ENCODE results near the gene MCEMP1.

The MCEMP1 gene

DNA sequence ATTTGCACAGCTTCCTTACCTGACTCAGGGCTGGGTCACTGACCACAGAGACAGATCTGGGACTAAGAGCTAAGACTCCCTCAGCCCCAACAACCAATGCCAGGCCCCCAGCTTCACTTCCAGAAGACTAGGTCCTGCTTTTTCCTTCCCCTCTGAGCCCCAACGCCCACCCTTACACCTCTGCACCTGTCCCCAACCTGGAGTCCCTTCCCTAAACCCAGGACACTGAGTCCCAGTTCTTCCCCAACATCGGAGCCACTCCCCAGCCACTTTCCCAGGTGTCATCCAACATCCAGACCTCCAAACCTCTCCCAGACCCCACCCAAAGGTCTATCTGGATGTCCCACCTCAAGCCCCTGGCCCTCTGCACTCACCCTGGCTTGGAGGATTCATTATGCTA is 22.1 kb downstream of the MCEMP1 start:
- DNase-seq = no peak

- no peak for DNase-seq
These were observed 22.8 kb downstream of the MCEMP1 start for GRCh38 chr19:7699417-7700401.

DNA sequence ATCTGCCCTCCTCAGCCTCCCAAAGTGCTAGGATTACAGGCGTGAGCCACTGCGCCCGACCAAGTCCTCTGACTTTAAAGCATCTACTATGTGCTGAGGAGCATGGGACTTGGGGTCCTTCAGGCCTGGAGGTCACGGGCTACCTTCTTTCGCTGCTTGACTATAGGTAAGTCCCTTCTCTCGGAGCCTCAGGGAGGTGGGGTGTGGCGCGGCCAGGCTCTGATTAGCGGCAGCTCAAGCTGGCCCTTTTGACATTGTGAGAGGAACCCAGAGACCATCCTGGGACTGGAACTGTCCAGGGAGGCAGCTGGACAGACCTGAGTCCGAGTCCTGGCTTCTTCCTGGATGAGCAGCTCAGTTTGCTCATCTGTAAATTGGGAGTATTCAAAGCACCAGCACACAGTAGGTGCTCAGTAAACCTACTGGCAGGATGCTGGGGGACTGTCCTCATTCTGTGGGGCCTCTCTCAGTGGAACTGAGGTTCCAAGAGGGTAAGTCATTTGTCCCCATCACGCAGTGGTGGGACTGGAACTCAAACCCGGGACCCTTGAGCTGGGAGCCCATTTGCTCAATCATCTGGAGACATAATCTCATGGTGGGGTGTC is 24.3 kb downstream of the MCEMP1 start:
- DNase-seq = no peak

DNA sequence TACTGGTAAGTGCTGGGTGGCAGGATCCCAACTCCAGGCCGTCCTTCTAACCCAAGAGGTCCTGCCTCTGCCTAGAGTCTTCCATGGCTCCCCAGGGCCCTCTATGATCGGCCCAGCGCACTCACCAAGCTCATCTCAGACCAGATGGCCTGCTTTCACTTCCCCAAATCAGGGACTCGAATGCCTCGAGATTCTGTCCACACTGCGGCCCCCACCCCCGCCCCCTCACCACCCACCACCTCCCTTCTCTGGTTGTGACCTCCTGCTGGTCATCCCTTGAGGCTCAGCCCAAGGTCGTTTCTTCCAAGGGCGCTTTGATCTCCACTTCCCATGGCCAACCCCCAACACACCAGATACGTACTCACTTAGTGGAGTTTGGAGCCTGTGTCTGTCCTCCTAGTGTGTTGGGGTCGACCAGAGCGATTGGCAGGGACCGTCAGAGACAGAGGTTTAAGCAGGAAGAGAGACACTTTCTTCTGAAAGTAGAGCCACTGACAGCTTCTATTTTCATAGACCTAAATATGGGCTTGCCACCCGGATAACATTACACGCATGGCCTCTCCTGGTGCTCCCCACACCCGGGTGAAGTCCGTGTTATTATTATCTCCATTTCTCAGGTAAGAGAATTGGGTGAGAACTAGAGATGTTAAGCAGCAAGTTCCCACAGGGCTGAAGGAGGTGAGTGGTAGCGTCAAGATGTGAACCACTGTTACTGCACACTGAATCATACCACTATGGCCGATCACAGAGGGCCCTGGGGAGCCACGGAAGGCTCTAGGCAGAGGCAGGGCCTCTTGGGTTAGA is 25.0 kb downstream of the MCEMP1 start, which contains the start of gene FCER2:
FCER2 (minus strand) TSS at position 478 of the 804 bp plus-strand sequence. CDS start 2,371 bp downstream, outside the sequence.
- DNase-seq = no peak

GRCh38 chr19:7703332-7703731 is 26.4 kb downstream of the MCEMP1 start:
- DNase-seq = no peak

GRCh38 chr19:7704280-7705060 is 27.6 kb downstream of the MCEMP1 start:
- DNase-seq = no peak

DNA sequence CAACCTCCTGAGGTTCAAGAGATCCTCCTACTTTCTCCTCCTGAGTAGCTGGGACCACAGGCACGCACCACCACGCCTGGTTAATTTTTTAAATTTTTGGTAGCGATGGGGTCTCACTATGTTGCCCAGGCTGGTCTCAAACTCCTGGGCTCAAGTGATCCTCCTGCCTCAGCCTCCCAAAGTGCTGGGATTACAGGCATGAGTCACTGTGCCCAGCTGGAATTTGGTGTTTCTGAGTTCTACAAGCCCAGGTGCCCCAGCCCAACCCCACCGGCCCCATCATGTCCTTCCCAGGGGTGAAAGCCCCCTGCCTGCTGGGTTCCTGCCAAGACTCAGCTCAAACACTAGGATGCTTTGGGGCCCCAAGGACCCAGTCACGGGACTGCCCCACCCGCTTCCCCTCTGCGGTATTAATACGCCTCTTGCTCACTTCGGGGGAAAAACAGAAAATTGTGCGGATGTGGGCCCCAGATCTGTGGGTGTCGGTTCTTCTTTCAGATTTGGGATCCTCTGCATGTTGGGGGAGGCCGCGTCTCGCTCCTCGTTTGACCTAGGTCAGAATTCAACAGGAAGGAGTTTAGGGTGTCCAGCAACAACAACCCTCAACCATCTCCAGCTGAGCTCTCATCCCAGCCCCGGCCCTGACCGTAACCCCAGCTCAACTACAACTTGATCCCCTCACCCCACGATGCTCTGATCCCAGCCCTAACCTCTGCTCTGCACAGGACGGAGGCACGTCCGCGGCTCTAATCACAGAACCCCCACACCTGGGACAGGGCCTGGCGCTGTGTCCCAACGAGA is 28.7 kb downstream of the MCEMP1 start:
- no peak for DNase-seq

DNA sequence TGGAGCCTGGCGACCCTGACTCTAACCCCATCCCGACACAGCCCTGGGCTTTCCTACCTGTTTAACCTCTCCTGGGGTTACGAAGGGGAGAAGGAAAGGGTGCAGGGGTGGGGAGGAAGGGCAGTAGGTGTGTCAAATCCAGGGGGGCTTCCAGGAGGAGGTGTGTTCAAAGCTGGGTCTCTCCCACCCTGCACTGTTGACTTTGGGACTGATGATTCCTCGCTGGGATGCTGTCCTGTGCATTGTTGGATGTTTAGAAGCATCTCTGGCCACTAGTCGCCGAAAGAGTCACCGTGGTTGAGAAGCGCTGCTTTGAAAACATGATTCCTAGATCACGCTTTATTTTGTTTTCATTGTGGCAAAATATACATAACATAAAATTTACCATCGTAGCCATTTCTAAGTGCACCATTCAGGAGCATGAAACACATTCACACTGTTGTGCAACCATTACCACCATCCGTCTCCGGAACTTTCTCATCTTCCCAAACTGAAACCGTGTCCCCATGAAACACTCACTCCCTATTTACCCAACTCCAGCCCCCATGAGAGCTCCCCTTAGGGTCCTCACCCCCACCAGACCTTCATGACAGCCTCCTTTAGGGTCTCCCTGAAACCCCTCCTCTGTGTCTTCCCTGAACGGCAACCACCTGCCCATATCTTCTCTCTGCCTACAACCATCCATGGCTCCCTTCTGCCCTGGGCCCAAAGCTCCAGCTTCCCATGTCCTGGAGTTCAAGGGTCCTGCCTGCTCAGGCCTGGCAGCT is 29.5 kb downstream of the MCEMP1 start:
- DNase-seq = no peak

- no peak for DNase-seq
These were observed 30.1 kb downstream of the MCEMP1 start for GRCh38 chr19:7706955-7707456.

DNA sequence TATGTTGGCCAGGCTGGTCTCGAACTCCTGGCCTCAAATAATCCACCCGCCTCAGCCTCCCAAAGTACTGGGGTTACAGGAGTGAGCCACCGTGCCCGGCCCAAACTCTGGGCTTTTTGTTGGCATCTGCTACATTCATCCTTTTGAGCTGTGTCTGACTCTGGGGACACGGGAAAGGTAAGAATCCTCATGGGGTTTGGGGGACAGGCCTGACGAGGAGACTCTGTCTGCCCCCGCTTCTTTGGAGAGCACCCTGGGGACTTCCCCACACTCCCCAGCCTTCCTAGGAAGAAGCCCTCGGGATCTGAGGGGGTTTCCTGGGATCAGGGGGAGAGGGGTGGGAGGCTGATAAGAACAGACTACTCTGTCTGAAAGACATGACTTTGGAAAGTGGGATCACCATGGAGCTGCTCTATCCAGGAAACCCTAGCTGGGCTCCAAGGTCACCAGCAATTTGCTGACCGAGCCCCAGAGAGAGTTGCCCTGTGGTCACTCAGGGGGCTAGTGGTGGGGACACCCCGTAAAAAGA is 33.1 kb downstream of the MCEMP1 start:
- no peak for DNase-seq

- DNase-seq = no peak
These were observed 33.7 kb downstream of the MCEMP1 start for GRCh38 chr19:7710616-7711015.

DNA sequence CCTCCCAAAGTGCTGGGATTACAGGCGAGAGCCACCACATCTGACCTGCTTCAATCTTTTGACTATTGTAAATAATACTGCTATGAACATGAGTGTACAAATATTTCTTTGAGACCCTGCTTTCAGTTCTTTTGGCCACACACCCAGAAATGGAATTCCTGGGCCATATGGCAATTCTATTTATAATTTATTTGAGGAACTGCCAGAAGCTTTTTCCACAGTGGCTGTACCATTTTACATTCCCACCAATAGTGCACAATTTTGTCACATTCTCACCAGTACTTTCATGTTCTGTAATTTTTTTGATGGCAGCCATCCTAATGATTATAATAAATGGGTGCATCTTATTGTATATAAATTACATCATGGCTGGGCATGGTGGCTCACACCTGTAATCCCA is 38.8 kb downstream of the MCEMP1 start:
- DNase-seq = no peak

- DNase-seq = no peak
These were observed 39.9 kb downstream of the MCEMP1 start for GRCh38 chr19:7716762-7717161.

GRCh38 chr19:7718668-7719067 is 41.8 kb downstream of the MCEMP1 start:
- no peak for DNase-seq

DNA sequence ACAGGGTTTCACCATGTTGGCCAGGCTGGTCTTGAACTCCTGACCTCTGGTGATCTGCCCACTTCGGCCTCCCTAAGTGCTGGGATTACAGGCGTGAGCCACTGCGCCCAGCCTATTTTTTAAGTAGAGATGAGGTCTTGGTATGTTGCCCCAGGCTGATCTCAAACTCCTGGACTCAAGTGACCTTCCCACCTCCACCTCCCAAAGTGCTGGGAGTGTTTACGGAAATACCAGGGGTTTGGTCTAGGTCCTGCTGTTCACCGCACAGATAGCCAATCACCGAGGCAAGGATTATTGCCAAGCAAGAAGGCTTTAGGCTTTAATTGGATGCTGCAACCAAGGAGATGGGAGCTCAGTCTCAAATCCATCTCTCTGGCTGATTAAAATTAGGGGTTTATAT is 43.5 kb downstream of the MCEMP1 start:
- no peak for DNase-seq

- DNase-seq = peak; percentile 78
These were observed 45.4 kb downstream of the MCEMP1 start for GRCh38 chr19:7722231-7722651.

- no peak for DNase-seq
These were observed 48.9 kb downstream of the MCEMP1 start for GRCh38 chr19:7725791-7726190.

DNA sequence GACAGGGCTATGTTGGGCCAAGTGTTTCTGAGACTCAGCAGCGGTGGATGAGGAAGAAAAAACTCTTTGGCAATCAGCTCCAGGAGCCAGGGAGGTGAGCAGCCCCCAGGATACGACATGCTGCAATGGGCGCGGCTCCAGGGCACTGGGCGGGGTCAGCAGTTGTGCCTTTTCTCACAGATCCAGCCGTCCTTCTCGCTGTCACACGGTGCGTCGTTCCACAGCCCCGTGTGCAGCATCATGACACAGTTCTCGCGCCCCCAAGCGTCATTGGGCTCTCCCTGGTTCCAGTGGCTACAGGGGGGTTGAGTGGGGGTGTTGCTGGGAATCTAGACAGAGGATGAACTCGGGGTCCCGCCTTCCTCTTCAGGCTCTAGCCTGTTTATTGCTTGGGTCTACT is 52.3 kb downstream of the MCEMP1 start:
- DNase-seq = no peak
